K562 (cell line): ENCODE data around the gene LRP4. TPM values are rescaled to one million over a fixed set of nuclear protein-coding genes. Genes with fewer than 3 reads are reported as not detected.

Experiments used
- ATAC-seq: fragments of 200-7000 bp; cut with Tn5 transposase; 3 replicates; pipeline ENCODE4 v1.9.1; 2020; ENCODE audit warnings: moderate library complexity
- BruUV-seq: library from RNA; stranded (reverse); fragments of 400-500 nt; replicated peaks from 2 replicates; lab custom pipeline; 2021; lab: Mats Ljungman, UMichigan
- CTCF ChIA-PET: fragments of 300-600 bp; formaldehyde crosslinking; extraction: SDS; loops from one replicate; lab custom pipeline; 2021; ENCODE audit warnings: low intra/inter-chr PET ratio; lab: Yijun Ruan, JAX
- POLR2A ChIA-PET: fragments of 300-600, 350-650 bp; sonication (Branson Sonifier 250); formaldehyde crosslinking; extraction: SDS; loops from one replicate; lab custom pipeline; 2021; ENCODE audit warnings: antibody characterized with exemption, inconsistent platforms; lab: Yijun Ruan, JAX
- DNase-seq, 4 experiments: peaks; one replicate each; pipeline versions ENCODE4 v3.0.0 to v3.0.0-alpha.2; 2011 to 2018; ENCODE audit warnings: low spot score in 3 of 4, mixed read lengths in 3 of 4; ENCODE audit errors: extremely low read depth in 1 of 4
- FAIRE-seq: peaks from 2 replicates; lab custom pipeline; 2011; peaks lifted over from hg19 to GRCh38; lab: Jason Lieb, UNC
- H2AFZ ChIP-seq: 2 replicates; pipeline ENCODE4 v1.6.0; 2011; ENCODE audit warnings: low read depth, low read length, control low read depth, inconsistent platforms
- H3K27ac ChIP-seq: fragments of 200-600 bp; 3 replicates; pipeline ENCODE4 v1.8.0; 2011; ENCODE audit warnings: low read depth, mild to moderate bottlenecking, control low read depth, inconsistent platforms, low read length, moderate library complexity, mixed read lengths; ENCODE audit errors: extremely low read depth
- H3K27me3 ChIP-seq, 2 experiments: fragments of 300-600 bp in 1 of 2; 2 replicates in 1 of 2; 3 replicates in 1 of 2; pipeline versions ENCODE4 v1.6.0 to v1.8.0; 2011; ENCODE audit warnings: inconsistent platforms in 2 of 2, low read length in 2 of 2, mild to moderate bottlenecking in 1 of 2, mixed read lengths in 1 of 2, moderate library complexity in 1 of 2; ENCODE audit not compliant: control insufficient read depth in 2 of 2, insufficient read depth in 2 of 2
- H3K36me3 ChIP-seq: fragments of 300-600 bp; 3 replicates; pipeline ENCODE4 v1.8.0; 2011; ENCODE audit warnings: mild to moderate bottlenecking, low read length, inconsistent platforms; ENCODE audit not compliant: control insufficient read depth, insufficient read depth
- H3K4me1 ChIP-seq, 2 experiments: fragments of 200-600 bp in 1 of 2; replicated peaks in 1 of 2; 2 replicates in 1 of 2; 3 replicates in 1 of 2; pipeline versions ENCODE4 v1.5.1 to v1.8.0; 2011; ENCODE audit warnings: inconsistent platforms in 2 of 2, low read length in 2 of 2, mild to moderate bottlenecking in 1 of 2, mixed read lengths in 1 of 2, moderate library complexity in 1 of 2; ENCODE audit not compliant: control insufficient read depth in 2 of 2, insufficient read depth in 2 of 2
- H3K4me2 ChIP-seq: 2 replicates; pipeline ENCODE4 v1.6.1; 2011; ENCODE audit warnings: low read length, control low read depth, inconsistent platforms, mixed read lengths; ENCODE audit not compliant: insufficient read depth
- H3K4me3 ChIP-seq: fragments of 200-600 bp; sonication (generic), shearing (Covaris generic); 2 replicates; pipeline ENCODE4 v1.5.1; 2016; ENCODE audit warnings: control low read depth, inconsistent platforms
- H3K79me2 ChIP-seq: fragments of 200-600 bp; 3 replicates; pipeline ENCODE4 v1.8.0; 2011; ENCODE audit warnings: low read length, inconsistent platforms; ENCODE audit not compliant: control insufficient read depth, insufficient read depth
- H3K9ac ChIP-seq, 2 experiments: 2 replicates each; pipeline versions ENCODE4 v1.6.0 to v1.6.1; 2011; ENCODE audit warnings: low read depth in 2 of 2, low read length in 2 of 2, control low read depth in 1 of 2, inconsistent platforms in 1 of 2, mild to moderate bottlenecking in 1 of 2, mixed read lengths in 1 of 2; ENCODE audit not compliant: insufficient read depth in 1 of 2
- H3K9me1 ChIP-seq: one replicate; pipeline ENCODE4 v1.6.0; 2011; ENCODE audit warnings: inconsistent platforms, mild to moderate bottlenecking, low read length, moderate library complexity; ENCODE audit not compliant: control insufficient read depth, insufficient read depth
- H3K9me3 ChIP-seq: replicated peaks from 2 replicates; pipeline ENCODE4 v1.5.1; 2011; ENCODE audit warnings: low read depth, low read length, inconsistent platforms; ENCODE audit not compliant: control insufficient read depth, insufficient read depth
- H4K20me1 ChIP-seq: replicated peaks from 2 replicates; pipeline ENCODE4 v1.6.1; 2011; ENCODE audit warnings: low read length, inconsistent platforms, mixed read lengths; ENCODE audit not compliant: control insufficient read depth, insufficient read depth
- BCL6 ChIP-seq: fragments of 250-450 bp; sonication (Bioruptor Pico); IDR thresholded peaks from 2 replicates; pipeline ENCODE4 v1.4.0; 2020
- CBFA2T3 ChIP-seq: fragments of 450-650 bp; IDR thresholded peaks from 2 replicates; pipeline ENCODE4 v1.6.1; 2017
- CCNT2 ChIP-seq: IDR thresholded peaks from 2 replicates; pipeline ENCODE4 v1.6.1; 2011; ENCODE audit warnings: borderline replicate concordance, low read depth, mild to moderate bottlenecking, moderate library complexity, mixed read lengths, low read length; ENCODE audit not compliant: insufficient read length; ENCODE audit errors: extremely low read depth
- CTBP1 ChIP-seq: fragments of 450-650 bp; IDR thresholded peaks from 2 replicates; pipeline ENCODE4 v1.6.1; 2016; ENCODE audit warnings: borderline replicate concordance
- IFI16 ChIP-seq: fragments of 250-450 bp; sonication (Bioruptor Pico); IDR thresholded peaks from 2 replicates; pipeline ENCODE4 v2.1.2; 2022; ENCODE audit warnings: mild to moderate bottlenecking, inconsistent platforms
- MCM2 ChIP-seq: fragments of 450-650 bp; IDR thresholded peaks from 2 replicates; pipeline ENCODE4 v1.6.1; 2017; ENCODE audit warnings: low read depth, mild to moderate bottlenecking
- MEF2A ChIP-seq: IDR thresholded peaks from 2 replicates; pipeline ENCODE4 v1.6.1; 2011; ENCODE audit warnings: low read depth, mild to moderate bottlenecking, low read length, moderate library complexity; ENCODE audit not compliant: control insufficient read depth
- MEF2D ChIP-seq: conservative IDR thresholded peaks from 2 replicates; pipeline ENCODE4 v1.6.1; 2016; ENCODE audit warnings: low read depth, missing genetic modification characterization, missing compliant biosample characterization
- MYBL2 ChIP-seq, 2 experiments: fragments of 450-650 bp in 1 of 2; sonication (generic) in 1 of 2; formaldehyde crosslinking in 1 of 2; IDR thresholded peaks; 2 replicates each; pipeline versions ENCODE4 v1.6.1 to v1.8.1; 2017 to 2022; ENCODE audit warnings: borderline replicate concordance in 1 of 2, inconsistent platforms in 1 of 2, low read depth in 1 of 2, mild to moderate bottlenecking in 1 of 2, missing genetic modification reagents in 1 of 2, moderate library complexity in 1 of 2
- NCOA1 ChIP-seq: fragments of 450-650 bp; IDR thresholded peaks from 2 replicates; pipeline ENCODE4 v1.6.1; 2016; ENCODE audit warnings: low read depth
- NFXL1 ChIP-seq: fragments of 450-650 bp; formaldehyde crosslinking; IDR thresholded peaks from 2 replicates; pipeline ENCODE4 v1.4.0; 2021; ENCODE audit warnings: mild to moderate bottlenecking
- OTX1 ChIP-seq: fragments of 450-650 bp; formaldehyde crosslinking; IDR thresholded peaks from 2 replicates; pipeline ENCODE4 v1.4.0; 2022; ENCODE audit warnings: mild to moderate bottlenecking
- RBM25 ChIP-seq: fragments of 200-400 bp; formaldehyde crosslinking; IDR thresholded peaks from 2 replicates; pipeline ENCODE4 v1.6.1; 2018; ENCODE audit warnings: low read length, low read depth, moderate library complexity; ENCODE audit not compliant: severe bottlenecking
- TCF3 ChIP-seq: sonication (generic); formaldehyde crosslinking; IDR thresholded peaks from 2 replicates; pipeline ENCODE4 v1.4.0; 2020; ENCODE audit warnings: mild to moderate bottlenecking, missing genetic modification reagents
- TGIF2 ChIP-seq: sonication (generic); formaldehyde crosslinking; IDR thresholded peaks from 2 replicates; pipeline ENCODE4 v1.8.1; 2022; ENCODE audit warnings: mild to moderate bottlenecking, missing genetic modification reagents, moderate library complexity
- ZBTB49 ChIP-seq: sonication (generic); formaldehyde crosslinking; IDR thresholded peaks from 2 replicates; pipeline ENCODE4 v1.8.0; 2022; ENCODE audit warnings: missing genetic modification reagents, mild to moderate bottlenecking, borderline replicate concordance
- ZKSCAN1 ChIP-seq: fragments of 150-350 bp; IDR thresholded peaks from 2 replicates; pipeline ENCODE4 v1.6.1; 2016; ENCODE audit warnings: low read depth, low read length
- ZNF121 ChIP-seq: sonication (generic); formaldehyde crosslinking; conservative IDR thresholded peaks from 2 replicates; pipeline ENCODE4 v1.8.0; 2022; ENCODE audit warnings: missing genetic modification reagents
- WGBS: fragments of 100-300 bp; shearing (Covaris generic); methylation state at CpG from one replicate; pipeline ENCODE4 v1.1.6; 2016; ENCODE audit warnings: low coverage, mixed read lengths; ENCODE audit not compliant: insufficient coverage; ENCODE audit errors: missing lambda C conversion rate; 5-methylcytosine and 5-hydroxymethylcytosine counted together
- in situ Hi-C: fragments of 300-500 bp; cut with MboI; formaldehyde crosslinking; loops from 4 replicates; pipeline ENCODE4 v1.15.0; 2018; ENCODE audit warnings: inconsistent platforms, mixed read lengths
- intact Hi-C: fragments of 100-400 bp; cut with micrococcal nuclease; formaldehyde crosslinking; loops from 2 replicates; pipeline ENCODE4 v1.14.2; 2022
- polyA plus RNA-seq, 8 experiments: library from polyadenylated mRNA; depleted of rRNA in 4 of 8; stranded (reverse) in 5 of 8; unstranded in 3 of 8; fragments of >200 nt; fragmentation: Nextera tagmentation in 2 of 8; fragmentation: Illumina TruSeq in 1 of 8; extraction: Ambion mirVana in 2 of 8; extraction: Trizol in 1 of 8; gene quantifications; 2 replicates each; pipeline versions ENCODE4 v1.2.1 to v1.2.3, GENCODE V29; 2011 to 2014; ENCODE audit warnings: inconsistent platforms in 1 of 8, missing spikeins in 1 of 8
- total RNA-seq, 7 experiments: library from RNA; depleted of rRNA in 6 of 7; stranded (reverse); fragments of >200 nt in 6 of 7; fragmentation: Illumina TruSeq in 2 of 7; extraction: Trizol in 2 of 7; gene quantifications; 2 replicates each; pipeline versions ENCODE4 v1.2.1 to v1.2.3, GENCODE V29; 2011 to 2021; ENCODE audit warnings: low replicate concordance in 1 of 7

Gene LRP4
- total and polyA plus RNA-seq, 9 of the 15 experiments (the other 6 are each of a cell fraction or from before 2014, with no cell fraction given): 0.04 to 0.54 (median 0.10) TPM

GRCh38 chr11:46836870-46837269 lies 81.5 kb downstream of the LRP4 start (continued):
- TF ChIP-seq TGIF2 (no peak), OTX1 (CRISPR knock-in tag) (no peak), TCF3 (CRISPR knock-in tag) (peak; percentile 14; the same call in 1 of the 2 replicates), CBFA2T3 (peak; percentile 35; the same call in 1 of the 2 replicates), MYBL2 (IDR thresholded peaks at IDR 0.05; ENCODE audit: low read depth) (no peak), MYBL2 (CRISPR knock-in tag; IDR thresholded peaks at IDR 0.05; ENCODE audit: borderline replicate concordance) (no peak), ZKSCAN1 (no peak), IFI16 (CRISPR knock-in tag) (no peak)

GRCh38 chr11:46836431-46836830 lies 81.9 kb downstream of the LRP4 start:
- no peaks in the 10 kb centered on the region for H3K9me1 ChIP-seq

More at GRCh38 chr11:46836431-46836830, 81.9 kb downstream of the LRP4 start:
- Histone ChIP-seq H3K4me3 (no peak overlapping the region), H3K4me1 (peaks cover 24 to 28% of the 10 kb centered on the region in 2 experiments; a peak in 4 of 5 replicates), H3K9me3 (no peaks in the 10 kb centered on the region), H3K27me3 (no peaks in the 10 kb centered on the region), H3K9ac (no peak overlapping the region), H3K27ac (no peak overlapping the region), H4K20me1 (peaks cover 9% of the 10 kb centered on the region; the same call in 1 of the 2 replicates), H3K36me3 (peaks cover 40% of the 10 kb centered on the region; the same call in 1 of the 3 replicates), H3K79me2 (peaks cover 97% of the 10 kb centered on the region), H3K4me2 (no peak overlapping the region; the same call in 1 of the 2 replicates), H2AFZ (no peak overlapping the region)
- 67% methylated on average over 1 of the region's 1 CpG for WGBS
- CTCF ChIA-PET: no interaction called here
- POLR2A ChIA-PET: interaction anchor here (0.8 kb wide), 1 partner anchor 29 kb away, joined by 3 read pairs; no protein-coding TSS in a partner anchor
- BruUV-seq: no TSS peak
- TF ChIP-seq NCOA1 (no peak), ZNF121 (peak; percentile 39; the same call in 1 of the 2 replicates), ZBTB49 (no peak), CTBP1 (no peak), MCM2 (no peak), NFXL1 (CRISPR knock-in tag) (no peak), RBM25 (peak; percentile 69), BCL6 (CRISPR knock-in tag) (no peak), MEF2A (no peak), MEF2D (tag) (no peak), CCNT2 (no peak)
- ATAC-seq: no peak
- intact Hi-C loops: no loop called here
- no peak for FAIRE-seq
- in situ Hi-C loops: no loop called here
- no peak for DNase-seq
